Upper lobe of right lung (tissue), 1 donor: ENCODE results near the gene MFN2. TPM values are rescaled to one million over a fixed set of nuclear protein-coding genes. Genes with fewer than 3 reads are reported as not detected.

Experiments used
- ATAC-seq: fragments of 200-7000 bp; cut with Tn5 transposase; one replicate; pipeline ENCODE4 v1.9.1; 2020; ENCODE audit warnings: mild to moderate bottlenecking, moderate library complexity
- DNase-seq: peaks from one replicate; pipeline ENCODE4 v3.0.0-alpha.2; 2020
- H3K27ac ChIP-seq: fragments of 200-600 bp; one replicate; pipeline ENCODE4 v1.8.0; 2022
- H3K27me3 ChIP-seq: fragments of 200-600 bp; one replicate; pipeline ENCODE4 v1.8.0; 2022; ENCODE audit warnings: mild to moderate bottlenecking
- H3K36me3 ChIP-seq: fragments of 200-600 bp; one replicate; pipeline ENCODE4 v1.8.0; 2022
- H3K4me1 ChIP-seq: fragments of 200-600 bp; one replicate; pipeline ENCODE4 v1.8.0; 2022
- H3K4me3 ChIP-seq: fragments of 200-600 bp; one replicate; pipeline ENCODE4 v1.8.0; 2022; ENCODE audit warnings: mild to moderate bottlenecking
- H3K9me3 ChIP-seq: fragments of 200-600 bp; one replicate; pipeline ENCODE4 v1.8.0; 2022
- CTCF ChIP-seq: fragments of 200-600 bp; IDR thresholded peaks from one replicate; pipeline ENCODE4 v1.8.0; 2022; ENCODE audit warnings: antibody characterized with exemption
- intact Hi-C: fragments of 100-400 bp; cut with DNase I; formaldehyde crosslinking; loops from one replicate; pipeline ENCODE4 v1.11.0; 2022
- total RNA-seq: library from RNA; stranded (reverse); fragmentation: NEBNext Ultra II Directional; extraction: Animal tissue kit (Norgen Biotek cat#: 25700); gene quantifications from one replicate; pipeline ENCODE4 v1.2.1, GENCODE V29; 2021
- donor health status: DM: no; HTN: yes; CAD: no; lungs with severe emphysema.

Gene MFN2
- total RNA-seq, 1 donor from 2014 or later: 89.9 TPM

GRCh38 chr1:11957398-11957797 is 22.8 kb upstream of the MFN2 start:
- Histone ChIP-seq H3K9me3 (no peaks in the 10 kb centered on the region), H3K36me3 (peaks cover 53% of the 10 kb centered on the region), H3K27me3 (no peaks in the 10 kb centered on the region), H3K4me3 (no peak overlapping the region), H3K4me1 (peaks cover 9% of the 10 kb centered on the region), H3K27ac (no peak overlapping the region)
- DNase-seq (no peak), ATAC-seq (no peak)
- TF ChIP-seq CTCF: no peak
- intact Hi-C loops: no loop called here

- DNase-seq: no peak
- no peak for ATAC-seq
- Histone ChIP-seq H3K4me3 (no peak overlapping the region), H3K36me3 (peaks cover 54% of the 10 kb centered on the region), H3K27me3 (no peaks in the 10 kb centered on the region), H3K27ac (no peak overlapping the region), H3K4me1 (peaks cover 9% of the 10 kb centered on the region), H3K9me3 (no peaks in the 10 kb centered on the region)
- no peak for TF ChIP-seq CTCF
- intact Hi-C loops: no loop called here
Measured at GRCh38 chr1:11957897-11958296, 22.3 kb upstream of the MFN2 start.

GRCh38 chr1:11960276-11960675 is 20.0 kb upstream of the MFN2 start:
- ATAC-seq: no peak
- Histone ChIP-seq H3K4me1 (peaks cover 9% of the 10 kb centered on the region), H3K27me3 (no peaks in the 10 kb centered on the region), H3K27ac (no peak overlapping the region), H3K4me3 (no peak overlapping the region), H3K36me3 (peaks cover 77% of the 10 kb centered on the region), H3K9me3 (no peaks in the 10 kb centered on the region)
- DNase-seq: no peak
- intact Hi-C loops: no loop called here
- no peak for TF ChIP-seq CTCF

- Histone ChIP-seq H3K36me3 (peaks cover 82% of the 10 kb centered on the region), H3K4me1 (peaks cover 9% of the 10 kb centered on the region), H3K9me3 (no peaks in the 10 kb centered on the region), H3K27me3 (no peaks in the 10 kb centered on the region), H3K27ac (peak overlapping the region; percentile 55), H3K4me3 (no peak overlapping the region)
- TF ChIP-seq CTCF: no peak
- DNase-seq: peak; percentile 71
- intact Hi-C loops: no loop called here
- ATAC-seq: peak; percentile 86
Measured at GRCh38 chr1:11960715-11961114, 19.5 kb upstream of the MFN2 start.

GRCh38 chr1:11961230-11961629 is 19.0 kb upstream of the MFN2 start:
- no peaks in the 10 kb centered on the region for H3K9me3 ChIP-seq
- peak overlapping the region; percentile 55 for H3K27ac ChIP-seq
- intact Hi-C loops: no loop called here
- peaks cover 9% of the 10 kb centered on the region for H3K4me1 ChIP-seq
- peaks cover 77% of the 10 kb centered on the region for H3K36me3 ChIP-seq
- ATAC-seq (peak; percentile 32), DNase-seq (no peak)
- H3K27me3 ChIP-seq: no peaks in the 10 kb centered on the region
- H3K4me3 ChIP-seq: no peak overlapping the region
- no peak for TF ChIP-seq CTCF

- no peak for TF ChIP-seq CTCF
- no peaks in the 10 kb centered on the region for H3K27me3 ChIP-seq
- H3K4me3 ChIP-seq: no peak overlapping the region
- H3K4me1 ChIP-seq: peaks cover 9% of the 10 kb centered on the region
- DNase-seq (no peak), ATAC-seq (no peak)
- H3K9me3 ChIP-seq: no peaks in the 10 kb centered on the region
- peaks cover 60% of the 10 kb centered on the region for H3K36me3 ChIP-seq
- H3K27ac ChIP-seq: no peak overlapping the region
- intact Hi-C loops: no loop called here
Measured at GRCh38 chr1:11963622-11964021, 16.6 kb upstream of the MFN2 start.
